WTC11 (cell line): ENCODE results near the gene CCM2. TPM values are rescaled to one million over a fixed set of nuclear protein-coding genes. Genes with fewer than 3 reads are reported as not detected.

ENCODE experiments used
- ATAC-seq: fragments of 200-7000 bp; cut with Tn5 transposase; 2 replicates; pipeline ENCODE4 v1.10.0; 2021; ENCODE audit warnings: mild to moderate bottlenecking, moderate library complexity
- CTCF ChIA-PET: fragments of 300-600 bp; sonication (Branson Sonifier 250); formaldehyde crosslinking; loops from one replicate; lab custom pipeline; 2021; ENCODE audit warnings: antibody characterized with exemption; lab: Charles Lee
- POLR2A ChIA-PET: fragments of 350-600 bp; sonication (Branson Sonifier 250); formaldehyde crosslinking; loops from one replicate; lab custom pipeline; 2021; ENCODE audit warnings: antibody characterized with exemption; lab: Charles Lee
- DNase-seq: peaks from one replicate; pipeline ENCODE4 v3.0.0; 2021; ENCODE audit warnings: low spot score
- H3K27ac Mint-ChIP-seq: 2 replicates; pipeline ENCODE4 v1.8.0; 2021; ENCODE audit warnings: mixed read lengths
- H3K27me3 Mint-ChIP-seq: 2 replicates; pipeline ENCODE4 v1.8.0; 2021; ENCODE audit warnings: low read depth, mild to moderate bottlenecking, moderate library complexity, mixed read lengths
- H3K36me3 Mint-ChIP-seq: 2 replicates; pipeline ENCODE4 v1.8.0; 2021; ENCODE audit warnings: mixed read lengths
- H3K4me1 Mint-ChIP-seq: 2 replicates; pipeline ENCODE4 v1.8.0; 2022; ENCODE audit warnings: mixed read lengths
- H3K4me3 Mint-ChIP-seq: 2 replicates; pipeline ENCODE4 v1.8.0; 2021; ENCODE audit warnings: mild to moderate bottlenecking, moderate library complexity, mixed read lengths
- H3K9me3 Mint-ChIP-seq: 2 replicates; pipeline ENCODE4 v1.8.0; 2021; ENCODE audit warnings: mixed read lengths
- ATF2 ChIP-seq: sonication (generic); formaldehyde crosslinking; IDR thresholded peaks from 2 replicates; pipeline ENCODE4 v1.8.1; 2022; ENCODE audit warnings: low read depth, missing genetic modification reagents, borderline replicate concordance
- CDX4 ChIP-seq: fragments of 250-450 bp; sonication (Bioruptor Pico); IDR thresholded peaks from 2 replicates; pipeline ENCODE4 v1.9.0; 2021; ENCODE audit warnings: moderate library complexity, mild to moderate bottlenecking, inconsistent platforms, borderline replicate concordance
- CTCF ChIP-seq: fragments of 200-600 bp; IDR thresholded peaks from 2 replicates; pipeline ENCODE4 v1.8.0; 2022; ENCODE audit warnings: antibody characterized with exemption
- ELF4 ChIP-seq: sonication (generic); formaldehyde crosslinking; IDR thresholded peaks from 2 replicates; pipeline ENCODE4 v1.8.1; 2022; ENCODE audit warnings: low read depth, mild to moderate bottlenecking, moderate library complexity, missing genetic modification reagents
- ETV6 ChIP-seq: sonication (generic); formaldehyde crosslinking; IDR thresholded peaks from 2 replicates; pipeline ENCODE4 v1.8.1; 2022; ENCODE audit warnings: mild to moderate bottlenecking, missing genetic modification reagents
- GRHL2 ChIP-seq: fragments of 250-450 bp; sonication (Bioruptor Pico); IDR thresholded peaks from 2 replicates; pipeline ENCODE4 v1.8.0; 2022; ENCODE audit warnings: mild to moderate bottlenecking, moderate library complexity; ENCODE audit not compliant: insufficient replicate concordance, severe bottlenecking
- GTF2I ChIP-seq: fragments of 250-450 bp; sonication (Bioruptor Pico); conservative IDR thresholded peaks from 2 replicates; pipeline ENCODE4 v1.4.0; 2021; ENCODE audit warnings: mild to moderate bottlenecking
- HMGA2 ChIP-seq: fragments of 250-450 bp; sonication (Bioruptor Pico); IDR thresholded peaks from 2 replicates; pipeline ENCODE4 v1.4.0; 2021; ENCODE audit warnings: mild to moderate bottlenecking, moderate library complexity
- KAT7 ChIP-seq: sonication (generic); formaldehyde crosslinking; IDR thresholded peaks from 2 replicates; pipeline ENCODE4 v1.8.1; 2023; ENCODE audit warnings: missing genetic modification reagents, mild to moderate bottlenecking, borderline replicate concordance
- MYBL2 ChIP-seq: sonication (generic); formaldehyde crosslinking; IDR thresholded peaks from 2 replicates; pipeline ENCODE4 v1.8.1; 2023; ENCODE audit warnings: mild to moderate bottlenecking, moderate library complexity, missing genetic modification reagents
- PRDM15 ChIP-seq: sonication (generic); formaldehyde crosslinking; IDR thresholded peaks from 2 replicates; pipeline ENCODE4 v1.8.0; 2022; ENCODE audit warnings: missing genetic modification reagents
- RELA ChIP-seq: sonication (generic); formaldehyde crosslinking; IDR thresholded peaks from 2 replicates; pipeline ENCODE4 v1.8.1; 2022; ENCODE audit warnings: missing genetic modification reagents, mild to moderate bottlenecking, borderline replicate concordance
- SMAD4 ChIP-seq: sonication (generic); formaldehyde crosslinking; IDR thresholded peaks from 2 replicates; pipeline ENCODE4 v1.8.0; 2022; ENCODE audit warnings: mild to moderate bottlenecking, missing genetic modification reagents
- TP53 ChIP-seq: sonication (generic); formaldehyde crosslinking; IDR thresholded peaks from 2 replicates; pipeline ENCODE4 v1.8.1; 2023; ENCODE audit warnings: mild to moderate bottlenecking, missing genetic modification reagents
- ZNF121 ChIP-seq: sonication (generic); formaldehyde crosslinking; IDR thresholded peaks from 2 replicates; pipeline ENCODE4 v1.8.0; 2023; ENCODE audit warnings: missing genetic modification reagents
- ZNF416 ChIP-seq: fragments of 250-450 bp; sonication (Bioruptor Pico); IDR thresholded peaks from 2 replicates; pipeline ENCODE4 v1.9.0; 2021; ENCODE audit warnings: mild to moderate bottlenecking, inconsistent platforms
- total RNA-seq: library from RNA; stranded (reverse); gene quantifications from 3 replicates; pipeline ENCODE4 v1.2.3, GENCODE V29; 2021

The CCM2 gene
- total RNA-seq, 1 experiment from 2014 or later = 32.7 TPM

GRCh38 chr7:44972562-44972961 lies 27.4 kb upstream of the CCM2 start:
- DNase-seq = no peak
- Mint-ChIP-seq H3K4me3 (no peak overlapping the region), H3K27me3 (no peaks in the 10 kb centered on the region; the same call in 1 of the 2 replicates), H3K4me1 (no peaks in the 10 kb centered on the region), H3K36me3 (no peaks in the 10 kb centered on the region), H3K9me3 (no peaks in the 10 kb centered on the region), H3K27ac (no peak overlapping the region)
- ChIA-PET CTCF (interaction anchor here (0.7 to 3.3 kb wide), 13 partner anchors 9 to 164 kb away, joined by 3 to 139 read pairs (median 13); partner anchors contain the start of genes CCM2, H2AZ2 and TBRG4), POLR2A (interaction anchor here (1.1 to 1.5 kb wide), 3 partner anchors 9 to 10 kb away, joined by 3 to 4 read pairs (median 3); no protein-coding TSS in a partner anchor)
- no peak for ATAC-seq
- TF ChIP-seq SMAD4 (no peak), ETV6 (no peak), PRDM15 (no peak), MYBL2 (CRISPR knock-in tag) (no peak), ELF4 (CRISPR knock-in tag) (no peak), ATF2 (CRISPR knock-in tag) (no peak), RELA (CRISPR knock-in tag) (no peak), TP53 (CRISPR knock-in tag) (no peak), GRHL2 (CRISPR knock-in tag) (no peak), KAT7 (CRISPR knock-in tag) (no peak), ZNF121 (no peak), ZNF416 (no peak), HMGA2 (CRISPR knock-in tag) (no peak)

GRCh38 chr7:44973610-44974401 lies 26.2 kb upstream of the CCM2 start:
- peak; percentile 64 for ATAC-seq
- H3K27ac Mint-ChIP-seq = no peak overlapping the region
- H3K27me3 Mint-ChIP-seq = no peaks in the 10 kb centered on the region; the same call in 1 of the 2 replicates
- no peaks in the 10 kb centered on the region for H3K36me3 Mint-ChIP-seq
- no peak for TF ChIP-seq CDX4 (CRISPR knock-in tag)
- TF ChIP-seq GTF2I (CRISPR knock-in tag) = no peak
- 0 out of 2 replicates have a peak, but pooled peaks have one; percentile 28 for TF ChIP-seq CTCF
- ChIA-PET POLR2A (interaction anchor here (0.8 to 1.5 kb wide), 4 partner anchors 8 to 11 kb away, joined by 3 to 4 read pairs (median 3); no protein-coding TSS in a partner anchor), CTCF (interaction anchor here (0.6 to 3.3 kb wide), 43 partner anchors 9 to 305 kb away, joined by 3 to 139 read pairs (median 4); partner anchors contain the start of genes CCM2, H2AZ2, NACAD and RAMP3)
- no peak overlapping the region for H3K4me3 Mint-ChIP-seq
- peak; percentile 55 for DNase-seq
- H3K4me1 Mint-ChIP-seq = no peaks in the 10 kb centered on the region
- no peaks in the 10 kb centered on the region for H3K9me3 Mint-ChIP-seq
